RPMI7951 (cell line): ENCODE results near the gene TTC12. TPM values are rescaled to one million over a fixed set of nuclear protein-coding genes. Genes with fewer than 3 reads are reported as not detected.
"Not testable (repeated sequence)": the region's sequence is repeated elsewhere in the genome, so short reads cannot be mapped to it uniquely, and the experiment has no call there.

ENCODE experiments used
- DNase-seq: peaks from one replicate; pipeline ENCODE4 v3.0.0-alpha.2; 2012; ENCODE audit warnings: low read depth
- total RNA-seq: library from RNA; depleted of rRNA; stranded (reverse); fragments of >200 nt; shearing (Covaris generic); gene quantifications from 2 replicates; pipeline ENCODE4 v1.2.3, GENCODE V29; 2014

The TTC12 gene
- total RNA-seq, 1 experiment from 2014 or later = 16.3 TPM

- DNase-seq = no peak
Observed at GRCh38 chr11:113283881-113284280, 30.5 kb upstream of the TTC12 start.

- DNase-seq = no peak
Observed at GRCh38 chr11:113286009-113286408, 28.4 kb upstream of the TTC12 start.

GRCh38 chr11:113286509-113287497 lies 27.6 kb upstream of the TTC12 start:
- DNase-seq = peak; percentile 78

GRCh38 chr11:113287801-113288200 lies 26.6 kb upstream of the TTC12 start:
- DNase-seq = no peak

- no peak for DNase-seq
Observed at GRCh38 chr11:113288286-113288863, 26.0 kb upstream of the TTC12 start.

- peak; percentile 63 for DNase-seq
Observed at GRCh38 chr11:113289431-113290187, 24.8 kb upstream of the TTC12 start.

GRCh38 chr11:113293936-113294335 lies 20.4 kb upstream of the TTC12 start:
- DNase-seq = no peak

GRCh38 chr11:113295993-113296392 lies 18.4 kb upstream of the TTC12 start:
- DNase-seq = no peak

- DNase-seq = peak; percentile 28
Observed at GRCh38 chr11:113296447-113297205, 17.8 kb upstream of the TTC12 start.

- DNase-seq = not testable (repeated sequence)
Observed at GRCh38 chr11:113298496-113298895, 15.9 kb upstream of the TTC12 start.

GRCh38 chr11:113304916-113305315 lies 9.5 kb upstream of the TTC12 start:
- DNase-seq = no peak

GRCh38 chr11:113305440-113306336 lies 8.7 kb upstream of the TTC12 start:
- DNase-seq = peak; percentile 72

- no peak for DNase-seq
Observed at GRCh38 chr11:113308601-113309000, 5.8 kb upstream of the TTC12 start.

- peak; percentile 75 for DNase-seq
Observed at GRCh38 chr11:113311536-113311935, 2.8 kb upstream of the TTC12 start.

- peak; percentile 79 for DNase-seq
Observed at GRCh38 chr11:113313601-113314000, 782 bp upstream of the TTC12 start.

- no peak for DNase-seq
Observed at GRCh38 chr11:113314065-113314388, 356 bp upstream of the TTC12 start.

GRCh38 chr11:113315811-113316210 lies 1.4 kb downstream of the TTC12 start:
- no peak for DNase-seq

- no peak for DNase-seq
Observed at GRCh38 chr11:113316256-113316655, 1.9 kb downstream of the TTC12 start.

- no peak for DNase-seq
Observed at GRCh38 chr11:113317339-113317738, 3.0 kb downstream of the TTC12 start.

GRCh38 chr11:113319085-113319484 lies 4.7 kb downstream of the TTC12 start:
- DNase-seq = no peak

- no peak for DNase-seq
Observed at GRCh38 chr11:113322158-113322557, 7.8 kb downstream of the TTC12 start.
